Neural cell (in vitro differentiated cells): Measurements from ENCODE around the gene GIMAP2. TPM values are rescaled to one million over a fixed set of nuclear protein-coding genes. Genes with fewer than 3 reads are reported as not detected.

Source experiments
- H2AFZ ChIP-seq: fragments of 200-600, 300-800 bp; sonication (generic), shearing (Covaris generic); 2 replicates; pipeline ENCODE4 v1.6.0; 2014; ENCODE audit warnings: low read depth, mild to moderate bottlenecking, antibody characterized with exemption, low read length, moderate library complexity
- H3F3A ChIP-seq: fragments of 200-600 bp; shearing (Covaris generic); 2 replicates; pipeline ENCODE4 v1.6.1; 2016; ENCODE audit warnings: mild to moderate bottlenecking, moderate library complexity, mixed read lengths, antibody characterized with exemption, low read length; ENCODE audit not compliant: insufficient read depth, poor library complexity, severe bottlenecking
- H3K27ac ChIP-seq: fragments of 200-600, 300-800 bp; sonication (generic), shearing (Covaris generic); 2 replicates; pipeline ENCODE4 v1.5.1; 2014; ENCODE audit warnings: mild to moderate bottlenecking, low read length, moderate library complexity
- H3K27me3 ChIP-seq: fragments of 300-800, 200-600 bp; sonication (generic), shearing (Covaris generic); 2 replicates; pipeline ENCODE4 v1.6.0; 2014; ENCODE audit warnings: mild to moderate bottlenecking, low read depth, low read length, moderate library complexity; ENCODE audit not compliant: insufficient read depth
- H3K36me3 ChIP-seq: fragments of 300-800, 200-600 bp; sonication (generic), shearing (Covaris generic); 2 replicates; pipeline ENCODE4 v1.5.1; 2014; ENCODE audit warnings: mild to moderate bottlenecking, antibody characterized with exemption, low read length, moderate library complexity; ENCODE audit not compliant: insufficient read depth
- H3K4me2 ChIP-seq: fragments of 300-800, 200-600 bp; sonication (generic), shearing (Covaris generic); 2 replicates; pipeline ENCODE4 v1.6.0; 2014; ENCODE audit warnings: mild to moderate bottlenecking, low read length
- H3K4me3 ChIP-seq: fragments of 300-800, 200-600 bp; sonication (generic), shearing (Covaris generic); 2 replicates; pipeline ENCODE4 v1.5.1; 2014; ENCODE audit warnings: mild to moderate bottlenecking, low read length, moderate library complexity
- H3K79me2 ChIP-seq: fragments of 200-600 bp; shearing (Covaris generic); replicated peaks from 2 replicates; pipeline ENCODE4 v1.6.0; 2014; ENCODE audit warnings: mild to moderate bottlenecking, low read length, moderate library complexity; ENCODE audit not compliant: insufficient read depth
- H3K9ac ChIP-seq: fragments of 300-800, 200-600 bp; sonication (generic), shearing (Covaris generic); 2 replicates; pipeline ENCODE4 v1.6.1; 2016; ENCODE audit warnings: mild to moderate bottlenecking, low read length, mixed read lengths
- H3K9me2 ChIP-seq: fragments of 200-600 bp; shearing (Covaris generic); 2 replicates; pipeline ENCODE4 v1.6.1; 2016; ENCODE audit warnings: mild to moderate bottlenecking, low read length, mixed read lengths; ENCODE audit not compliant: insufficient read depth
- H3K9me3 ChIP-seq: fragments of 200-600, 300-800 bp; sonication (generic), shearing (Covaris generic); 2 replicates; pipeline ENCODE4 v1.6.1; 2016; ENCODE audit warnings: mild to moderate bottlenecking, mixed run types, low read length, moderate library complexity, mixed read lengths
- H4K20me1 ChIP-seq: fragments of 200-600 bp; shearing (Covaris generic); 2 replicates; pipeline ENCODE4 v1.6.1; 2016; ENCODE audit warnings: mild to moderate bottlenecking, mixed run types; ENCODE audit not compliant: insufficient read depth
- CTCF ChIP-seq: fragments of 450-650 bp; IDR thresholded peaks from 2 replicates; pipeline ENCODE4 v1.5.1; 2014; ENCODE audit warnings: antibody characterized with exemption, mild to moderate bottlenecking, moderate library complexity; ENCODE audit not compliant: poor library complexity, severe bottlenecking
- EP300 ChIP-seq: fragments of 450-650 bp; conservative IDR thresholded peaks from 2 replicates; pipeline ENCODE4 v1.6.1; 2014; ENCODE audit warnings: antibody characterized with exemption, mild to moderate bottlenecking, moderate library complexity; ENCODE audit not compliant: poor library complexity, severe bottlenecking
- EZH2 ChIP-seq: fragments of 200-600, 300-800 bp; shearing (Covaris generic), sonication (generic); IDR thresholded peaks from 2 replicates; pipeline ENCODE4 v1.6.1; 2014; ENCODE audit warnings: antibody characterized with exemption, low read length, borderline replicate concordance, mild to moderate bottlenecking; ENCODE audit not compliant: insufficient read depth, poor library complexity, severe bottlenecking
- MXI1 ChIP-seq: fragments of 450-650 bp; conservative IDR thresholded peaks from 2 replicates; pipeline ENCODE4 v1.6.1; 2014; ENCODE audit warnings: antibody characterized with exemption, mild to moderate bottlenecking; ENCODE audit not compliant: poor library complexity, severe bottlenecking
- POLR2AphosphoS5 ChIP-seq: IDR thresholded peaks from 2 replicates; pipeline ENCODE4 v1.6.1; 2012
- RAD21 ChIP-seq: fragments of 450-650 bp; conservative IDR thresholded peaks from 2 replicates; pipeline ENCODE4 v1.6.1; 2014; ENCODE audit warnings: antibody characterized with exemption, mild to moderate bottlenecking, moderate library complexity
- SMC3 ChIP-seq: fragments of 450-650 bp; conservative IDR thresholded peaks from 2 replicates; pipeline ENCODE4 v1.6.1; 2014; ENCODE audit warnings: antibody characterized with exemption, mild to moderate bottlenecking, moderate library complexity; ENCODE audit not compliant: poor library complexity
- TAF1 ChIP-seq: IDR thresholded peaks from 2 replicates; pipeline ENCODE4 v1.6.1; 2012; ENCODE audit warnings: low read depth
- polyA plus RNA-seq: library from polyadenylated mRNA; depleted of rRNA; stranded (reverse); fragments of >200 nt; gene quantifications from 2 replicates; pipeline ENCODE4 v1.2.3, GENCODE V29; 2014
- TF ChIP-seq, protein P1 (sequence below): IDR thresholded peaks from 2 replicates; pipeline ENCODE4 v1.6.1; 2012; ENCODE audit warnings: borderline replicate concordance

The GIMAP2 gene
- polyA plus RNA-seq, 1 donor from 2014 or later: not detected

GRCh38 chr7:150740053-150740452 is 54.5 kb downstream of the GIMAP2 start:
- Histone ChIP-seq H3K4me2 (no peak overlapping the region), H3K9me3 (no peaks in the 10 kb centered on the region), H2AFZ (no peak overlapping the region), H3K9me2 (no peaks in the 10 kb centered on the region), H3K27me3 (no peaks in the 10 kb centered on the region), H3F3A (no peaks in the 10 kb centered on the region), H3K4me3 (no peak overlapping the region), H3K9ac (no peak overlapping the region), H4K20me1 (no peaks in the 10 kb centered on the region), H3K79me2 (no peaks in the 10 kb centered on the region), H3K27ac (no peak overlapping the region), H3K36me3 (no peaks in the 10 kb centered on the region)
- TF ChIP-seq MXI1: no peak
- TF ChIP-seq EP300: no peak
- no peak for TF ChIP-seq CTCF
- no peak for TF ChIP-seq SMC3
- no peak for TF ChIP-seq POLR2AphosphoS5
- TF ChIP-seq, protein P1, sequence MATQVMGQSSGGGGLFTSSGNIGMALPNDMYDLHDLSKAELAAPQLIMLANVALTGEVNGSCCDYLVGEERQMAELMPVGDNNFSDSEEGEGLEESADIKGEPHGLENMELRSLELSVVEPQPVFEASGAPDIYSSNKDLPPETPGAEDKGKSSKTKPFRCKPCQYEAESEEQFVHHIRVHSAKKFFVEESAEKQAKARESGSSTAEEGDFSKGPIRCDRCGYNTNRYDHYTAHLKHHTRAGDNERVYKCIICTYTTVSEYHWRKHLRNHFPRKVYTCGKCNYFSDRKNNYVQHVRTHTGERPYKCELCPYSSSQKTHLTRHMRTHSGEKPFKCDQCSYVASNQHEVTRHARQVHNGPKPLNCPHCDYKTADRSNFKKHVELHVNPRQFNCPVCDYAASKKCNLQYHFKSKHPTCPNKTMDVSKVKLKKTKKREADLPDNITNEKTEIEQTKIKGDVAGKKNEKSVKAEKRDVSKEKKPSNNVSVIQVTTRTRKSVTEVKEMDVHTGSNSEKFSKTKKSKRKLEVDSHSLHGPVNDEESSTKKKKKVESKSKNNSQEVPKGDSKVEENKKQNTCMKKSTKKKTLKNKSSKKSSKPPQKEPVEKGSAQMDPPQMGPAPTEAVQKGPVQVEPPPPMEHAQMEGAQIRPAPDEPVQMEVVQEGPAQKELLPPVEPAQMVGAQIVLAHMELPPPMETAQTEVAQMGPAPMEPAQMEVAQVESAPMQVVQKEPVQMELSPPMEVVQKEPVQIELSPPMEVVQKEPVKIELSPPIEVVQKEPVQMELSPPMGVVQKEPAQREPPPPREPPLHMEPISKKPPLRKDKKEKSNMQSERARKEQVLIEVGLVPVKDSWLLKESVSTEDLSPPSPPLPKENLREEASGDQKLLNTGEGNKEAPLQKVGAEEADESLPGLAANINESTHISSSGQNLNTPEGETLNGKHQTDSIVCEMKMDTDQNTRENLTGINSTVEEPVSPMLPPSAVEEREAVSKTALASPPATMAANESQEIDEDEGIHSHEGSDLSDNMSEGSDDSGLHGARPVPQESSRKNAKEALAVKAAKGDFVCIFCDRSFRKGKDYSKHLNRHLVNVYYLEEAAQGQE: no peak
- TF ChIP-seq EZH2: no peak
- no peak for TF ChIP-seq TAF1
- no peak for TF ChIP-seq RAD21

GRCh38 chr7:150742286-150742968 is 56.9 kb downstream of the GIMAP2 start:
- TF ChIP-seq SMC3 (no peak), POLR2AphosphoS5 (no peak), MXI1 (no peak), RAD21 (no peak), EZH2 (no peak), TAF1 (no peak), CTCF (no peak), EP300 (no peak)
- TF ChIP-seq, protein P1: no peak
- Histone ChIP-seq H3K4me2 (no peak overlapping the region), H4K20me1 (no peaks in the 10 kb centered on the region), H3K36me3 (no peaks in the 10 kb centered on the region), H2AFZ (no peak overlapping the region), H3F3A (no peaks in the 10 kb centered on the region), H3K27ac (no peak overlapping the region), H3K79me2 (no peaks in the 10 kb centered on the region), H3K9ac (no peak overlapping the region), H3K27me3 (no peaks in the 10 kb centered on the region), H3K4me3 (no peak overlapping the region), H3K9me3 (no peaks in the 10 kb centered on the region), H3K9me2 (no peaks in the 10 kb centered on the region)
